HCT116 (cell line): Measurements from ENCODE around the gene TNFRSF1A.

Source experiments
- EZH2 ChIP-seq: fragments of 200-600 bp; sonication (generic); IDR thresholded peaks from 2 replicates; pipeline ENCODE4 v1.6.1; 2017; ENCODE audit warnings: antibody characterized with exemption, mixed run types
- FOSL1 ChIP-seq: IDR thresholded peaks from 2 replicates; pipeline ENCODE4 v1.6.1; 2012; ENCODE audit warnings: low read depth
- POLR2A ChIP-seq: IDR thresholded peaks from 2 replicates; pipeline ENCODE4 v1.7.0; 2011; ENCODE audit warnings: borderline replicate concordance; ENCODE audit not compliant: insufficient read depth, insufficient read length; ENCODE audit errors: extremely low read depth
- POLR2AphosphoS5 ChIP-seq: IDR thresholded peaks from 2 replicates; pipeline ENCODE4 v1.6.1; 2011; ENCODE audit warnings: mild to moderate bottlenecking, low read depth, low read length, moderate library complexity
- RAD21 ChIP-seq: IDR thresholded peaks from 2 replicates; pipeline ENCODE4 v1.6.1; 2012; ENCODE audit warnings: low read depth, mild to moderate bottlenecking
- SRF ChIP-seq: IDR thresholded peaks from 2 replicates; pipeline ENCODE4 v1.6.1; 2012; ENCODE audit warnings: low read depth
- YY1 ChIP-seq: IDR thresholded peaks from 2 replicates; pipeline ENCODE4 v1.6.1; 2011; ENCODE audit warnings: low read length, low read depth, moderate library complexity, mild to moderate bottlenecking; ENCODE audit not compliant: insufficient replicate concordance; ENCODE audit errors: extremely low read depth
- ZNF274 ChIP-seq: fragments of 200-500 bp; sonication (Bioruptor generic); IDR thresholded peaks from 2 replicates; pipeline ENCODE4 v1.6.1; 2014; ENCODE audit warnings: mild to moderate bottlenecking, low read depth, low read length, inconsistent platforms
- TF ChIP-seq, protein P1 (sequence below), 3 experiments: fragments of 200-600 bp in 1 of 3; sonication (generic) in 1 of 3; IDR thresholded peaks in 2 of 3; conservative IDR thresholded peaks in 1 of 3; 2 replicates each; pipeline ENCODE4 v1.5.1; 2012 to 2017; ENCODE audit warnings: low read depth in 2 of 3, low read length in 2 of 3, antibody characterized with exemption in 1 of 3, borderline replicate concordance in 1 of 3, control low read depth in 1 of 3, mild to moderate bottlenecking in 1 of 3, mixed read lengths in 1 of 3, mixed run types in 1 of 3, moderate library complexity in 1 of 3; ENCODE audit not compliant: insufficient read depth in 1 of 3
- TF ChIP-seq, protein P2 (sequence below): IDR thresholded peaks from 2 replicates; pipeline ENCODE4 v1.6.1; 2012
- TF ChIP-seq, protein P3 (sequence below): IDR thresholded peaks from 2 replicates; pipeline ENCODE4 v1.6.1; 2012
- TF ChIP-seq, protein P4 (sequence below): IDR thresholded peaks from 2 replicates; pipeline ENCODE4 v1.6.1; 2011; ENCODE audit warnings: mild to moderate bottlenecking, low read length, moderate library complexity; ENCODE audit not compliant: insufficient replicate concordance; ENCODE audit errors: extremely low read depth

DNA sequence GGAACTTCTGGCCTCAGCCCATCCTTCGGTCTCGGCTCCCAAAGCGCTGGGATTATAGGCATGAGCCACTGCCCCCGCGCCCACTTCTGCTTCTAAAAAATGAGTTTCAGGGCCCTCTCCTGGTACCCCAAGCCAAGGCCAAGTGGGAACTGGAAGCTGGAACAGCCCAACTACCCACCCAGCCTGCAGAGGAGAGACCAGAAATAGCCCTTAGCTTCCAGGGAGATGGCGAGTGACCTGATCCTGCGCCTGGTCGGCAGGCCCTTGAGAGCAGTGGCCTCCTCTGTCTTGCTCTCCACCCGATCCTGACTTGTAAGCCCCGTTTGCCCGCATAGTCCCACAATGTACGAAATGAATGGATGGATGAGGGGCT, 62.6 kb downstream of the TNFRSF1A start:
- TF ChIP-seq POLR2A = no peak
- no peak for TF ChIP-seq EZH2
- TF ChIP-seq, protein P1, sequence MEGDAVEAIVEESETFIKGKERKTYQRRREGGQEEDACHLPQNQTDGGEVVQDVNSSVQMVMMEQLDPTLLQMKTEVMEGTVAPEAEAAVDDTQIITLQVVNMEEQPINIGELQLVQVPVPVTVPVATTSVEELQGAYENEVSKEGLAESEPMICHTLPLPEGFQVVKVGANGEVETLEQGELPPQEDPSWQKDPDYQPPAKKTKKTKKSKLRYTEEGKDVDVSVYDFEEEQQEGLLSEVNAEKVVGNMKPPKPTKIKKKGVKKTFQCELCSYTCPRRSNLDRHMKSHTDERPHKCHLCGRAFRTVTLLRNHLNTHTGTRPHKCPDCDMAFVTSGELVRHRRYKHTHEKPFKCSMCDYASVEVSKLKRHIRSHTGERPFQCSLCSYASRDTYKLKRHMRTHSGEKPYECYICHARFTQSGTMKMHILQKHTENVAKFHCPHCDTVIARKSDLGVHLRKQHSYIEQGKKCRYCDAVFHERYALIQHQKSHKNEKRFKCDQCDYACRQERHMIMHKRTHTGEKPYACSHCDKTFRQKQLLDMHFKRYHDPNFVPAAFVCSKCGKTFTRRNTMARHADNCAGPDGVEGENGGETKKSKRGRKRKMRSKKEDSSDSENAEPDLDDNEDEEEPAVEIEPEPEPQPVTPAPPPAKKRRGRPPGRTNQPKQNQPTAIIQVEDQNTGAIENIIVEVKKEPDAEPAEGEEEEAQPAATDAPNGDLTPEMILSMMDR (IDR thresholded peaks at IDR 0.05 in 2 of 3, conservative IDR thresholded peaks at IDR 0.05 in 1 of 3; ENCODE audit: borderline replicate concordance in 1 of 3, insufficient read depth in 1 of 3, low read depth in 2 of 3, low read length in 2 of 3) = no peak
- TF ChIP-seq, protein P2, sequence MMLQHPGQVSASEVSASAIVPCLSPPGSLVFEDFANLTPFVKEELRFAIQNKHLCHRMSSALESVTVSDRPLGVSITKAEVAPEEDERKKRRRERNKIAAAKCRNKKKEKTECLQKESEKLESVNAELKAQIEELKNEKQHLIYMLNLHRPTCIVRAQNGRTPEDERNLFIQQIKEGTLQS = no peak
- TF ChIP-seq, protein P3, sequence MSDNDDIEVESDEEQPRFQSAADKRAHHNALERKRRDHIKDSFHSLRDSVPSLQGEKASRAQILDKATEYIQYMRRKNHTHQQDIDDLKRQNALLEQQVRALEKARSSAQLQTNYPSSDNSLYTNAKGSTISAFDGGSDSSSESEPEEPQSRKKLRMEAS = no peak
- no peak for TF ChIP-seq FOSL1
- TF ChIP-seq ZNF274 = no peak
- no peak for TF ChIP-seq YY1
- TF ChIP-seq, protein P4, sequence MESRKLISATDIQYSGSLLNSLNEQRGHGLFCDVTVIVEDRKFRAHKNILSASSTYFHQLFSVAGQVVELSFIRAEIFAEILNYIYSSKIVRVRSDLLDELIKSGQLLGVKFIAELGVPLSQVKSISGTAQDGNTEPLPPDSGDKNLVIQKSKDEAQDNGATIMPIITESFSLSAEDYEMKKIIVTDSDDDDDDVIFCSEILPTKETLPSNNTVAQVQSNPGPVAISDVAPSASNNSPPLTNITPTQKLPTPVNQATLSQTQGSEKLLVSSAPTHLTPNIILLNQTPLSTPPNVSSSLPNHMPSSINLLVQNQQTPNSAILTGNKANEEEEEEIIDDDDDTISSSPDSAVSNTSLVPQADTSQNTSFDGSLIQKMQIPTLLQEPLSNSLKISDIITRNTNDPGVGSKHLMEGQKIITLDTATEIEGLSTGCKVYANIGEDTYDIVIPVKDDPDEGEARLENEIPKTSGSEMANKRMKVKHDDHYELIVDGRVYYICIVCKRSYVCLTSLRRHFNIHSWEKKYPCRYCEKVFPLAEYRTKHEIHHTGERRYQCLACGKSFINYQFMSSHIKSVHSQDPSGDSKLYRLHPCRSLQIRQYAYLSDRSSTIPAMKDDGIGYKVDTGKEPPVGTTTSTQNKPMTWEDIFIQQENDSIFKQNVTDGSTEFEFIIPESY = no peak
- no peak for TF ChIP-seq RAD21
- no peak for TF ChIP-seq POLR2AphosphoS5
- no peak for TF ChIP-seq SRF
